ENCODE data around the gene DDX10.

Gene DDX10

GRCh38 chr11:108873310-108873709 is 208.4 kb downstream of the DDX10 start:
- no peak for DNase-seq (ENCODE audit: low spot score)

GRCh38 chr11:108873941-108874340 is 209.1 kb downstream of the DDX10 start:
- no peak for DNase-seq (ENCODE audit: low spot score)

DNA sequence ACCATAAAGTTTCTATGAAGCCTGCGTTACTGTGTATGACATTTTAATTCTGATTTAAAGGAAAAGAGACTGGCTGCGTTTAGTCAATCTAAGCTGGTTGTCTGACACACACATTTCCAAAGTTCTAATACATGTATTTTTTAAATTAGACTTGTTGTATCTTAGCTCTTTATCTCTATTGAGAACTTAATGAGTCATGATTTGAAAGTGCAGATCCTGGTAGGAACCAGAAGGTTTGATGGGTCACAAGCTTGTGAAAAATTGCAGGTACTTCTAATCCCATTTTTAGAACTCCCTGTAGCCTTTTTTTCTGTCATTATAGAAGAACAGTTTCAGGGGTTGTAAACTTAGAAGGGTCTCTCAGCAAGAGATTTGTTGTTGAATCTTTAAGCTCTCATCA is 210.3 kb downstream of the DDX10 start:
- no peak for DNase-seq (ENCODE audit: low spot score)

- DNase-seq (ENCODE audit: low spot score): no peak
Measured at GRCh38 chr11:108877178-108877577, 212.3 kb downstream of the DDX10 start.

DNA sequence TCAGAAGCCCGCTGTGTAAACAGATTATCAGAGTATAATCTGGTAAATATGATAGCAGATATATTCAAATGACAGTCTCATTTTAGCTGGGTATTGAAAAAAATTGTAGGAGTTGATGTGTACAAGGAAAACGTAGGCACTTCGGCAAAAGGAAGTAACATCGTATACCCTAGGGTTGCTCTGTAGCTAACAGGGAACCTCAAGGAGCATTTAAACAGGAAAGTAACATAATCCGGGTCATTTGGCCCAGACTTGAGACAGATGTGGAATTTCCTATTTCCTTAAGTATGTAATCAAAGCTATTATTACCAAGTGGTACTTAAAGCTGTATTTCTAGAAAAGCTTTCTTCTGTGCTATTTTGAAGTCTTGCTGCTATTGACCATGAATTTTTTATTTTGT is 215.6 kb downstream of the DDX10 start:
- DNase-seq (ENCODE audit: low spot score): no peak

DNA sequence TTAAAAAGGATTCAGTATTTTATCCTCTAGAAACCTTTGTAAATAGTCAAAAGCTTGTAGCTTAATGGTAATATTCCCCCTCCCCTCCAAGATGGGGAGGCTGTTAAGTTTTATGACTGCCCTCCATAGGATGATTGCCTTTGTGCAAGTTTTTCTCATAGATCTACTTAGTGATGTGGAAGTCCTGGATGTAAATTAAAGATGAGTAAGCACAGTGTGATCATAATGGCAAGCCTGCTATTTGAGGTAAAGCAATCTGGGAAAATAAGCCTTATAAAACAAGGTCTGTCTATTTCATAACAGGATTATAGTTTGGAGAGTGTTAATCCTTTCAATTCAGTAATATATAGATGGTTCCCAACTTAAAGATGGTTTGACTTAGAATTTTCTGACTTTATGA is 216.3 kb downstream of the DDX10 start:
- DNase-seq (ENCODE audit: low spot score): no peak

- no peak for DNase-seq (ENCODE audit: low spot score)
Measured at GRCh38 chr11:108882211-108882831, 217.5 kb downstream of the DDX10 start.

DNA sequence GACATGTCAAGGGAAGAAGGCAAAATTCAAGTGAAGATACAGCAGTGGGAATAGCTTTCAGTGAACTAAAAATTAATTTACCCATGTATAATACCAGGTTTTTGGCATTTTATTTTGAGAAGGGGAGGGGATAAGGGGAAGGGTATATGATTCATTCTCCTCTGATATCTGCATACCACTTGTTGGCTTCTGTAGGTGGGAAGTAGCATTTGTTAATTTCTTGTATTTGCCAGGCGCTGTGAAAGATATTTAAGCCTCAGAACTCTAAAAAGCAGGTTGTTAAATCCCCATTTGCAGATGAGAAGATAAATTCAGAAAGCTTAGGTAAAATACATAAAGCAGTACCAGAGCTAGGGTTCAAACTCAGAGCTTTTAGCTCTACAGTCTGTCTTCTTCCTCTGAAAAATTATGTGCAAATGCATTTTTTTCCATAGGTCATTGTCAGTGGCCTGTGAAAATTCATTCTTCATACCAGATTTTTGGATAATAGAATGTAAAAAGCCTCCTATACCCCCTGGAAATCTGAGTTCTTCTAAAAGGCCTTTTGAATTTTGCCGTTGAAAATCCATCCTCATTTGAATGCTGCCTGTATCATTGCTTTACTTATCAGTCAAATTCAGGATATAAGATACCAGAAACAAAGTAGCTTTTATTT is 221.3 kb downstream of the DDX10 start:
- DNase-seq (ENCODE audit: low spot score): no peak

DNA sequence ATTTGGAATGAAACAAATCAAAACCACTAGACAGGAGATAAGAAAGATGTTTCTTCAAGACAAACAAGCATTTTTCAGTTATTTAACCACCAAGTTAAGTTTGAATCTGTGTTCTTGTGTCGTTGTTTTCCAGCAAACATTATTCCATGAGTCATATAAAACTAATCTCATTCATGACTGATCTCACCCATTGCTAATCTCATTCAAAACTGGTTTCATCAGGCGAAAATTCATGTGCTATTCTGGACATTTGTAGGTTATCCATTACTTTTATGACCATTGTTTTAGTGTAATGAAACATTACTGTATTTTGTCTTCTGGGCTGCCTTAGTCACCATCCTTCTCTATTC is 221.8 kb downstream of the DDX10 start:
- DNase-seq (ENCODE audit: low spot score): no peak

- DNase-seq (ENCODE audit: low spot score): no peak
Measured at GRCh38 chr11:108887436-108888238, 222.8 kb downstream of the DDX10 start.

GRCh38 chr11:108890482-108891105 is 225.7 kb downstream of the DDX10 start:
- DNase-seq (ENCODE audit: low spot score): no peak

- DNase-seq (ENCODE audit: low spot score): no peak
Measured at GRCh38 chr11:108891143-108891542, 226.3 kb downstream of the DDX10 start.

DNA sequence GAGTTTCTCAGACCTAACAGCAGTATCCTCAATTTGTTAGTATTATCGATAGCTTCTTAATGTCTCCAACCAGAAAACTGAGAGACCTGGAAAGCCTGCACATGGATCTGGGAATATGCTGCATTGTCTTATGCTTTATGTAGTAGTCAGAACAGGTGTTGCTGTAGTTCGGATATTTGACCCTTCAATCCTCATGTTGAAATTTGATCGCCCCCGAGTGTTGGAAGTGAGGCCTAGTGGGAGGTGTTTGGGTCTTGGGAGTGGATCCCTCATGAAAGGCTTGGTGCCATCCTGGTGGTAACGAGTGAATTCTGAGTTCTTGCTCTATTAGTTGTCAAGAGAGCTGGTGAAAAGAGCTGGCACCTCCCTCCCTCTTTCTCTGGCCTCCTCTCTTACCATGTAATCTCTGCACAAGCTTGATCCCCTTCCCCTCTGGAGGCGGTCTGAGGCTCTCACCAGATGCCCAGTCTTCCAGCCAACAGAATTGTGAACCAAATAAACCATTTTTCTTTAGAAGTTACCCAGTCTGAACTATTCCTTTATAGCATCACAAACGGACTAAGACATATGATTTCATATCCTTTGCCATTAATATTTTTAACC is 227.1 kb downstream of the DDX10 start:
- DNase-seq (ENCODE audit: low spot score): no peak

DNA sequence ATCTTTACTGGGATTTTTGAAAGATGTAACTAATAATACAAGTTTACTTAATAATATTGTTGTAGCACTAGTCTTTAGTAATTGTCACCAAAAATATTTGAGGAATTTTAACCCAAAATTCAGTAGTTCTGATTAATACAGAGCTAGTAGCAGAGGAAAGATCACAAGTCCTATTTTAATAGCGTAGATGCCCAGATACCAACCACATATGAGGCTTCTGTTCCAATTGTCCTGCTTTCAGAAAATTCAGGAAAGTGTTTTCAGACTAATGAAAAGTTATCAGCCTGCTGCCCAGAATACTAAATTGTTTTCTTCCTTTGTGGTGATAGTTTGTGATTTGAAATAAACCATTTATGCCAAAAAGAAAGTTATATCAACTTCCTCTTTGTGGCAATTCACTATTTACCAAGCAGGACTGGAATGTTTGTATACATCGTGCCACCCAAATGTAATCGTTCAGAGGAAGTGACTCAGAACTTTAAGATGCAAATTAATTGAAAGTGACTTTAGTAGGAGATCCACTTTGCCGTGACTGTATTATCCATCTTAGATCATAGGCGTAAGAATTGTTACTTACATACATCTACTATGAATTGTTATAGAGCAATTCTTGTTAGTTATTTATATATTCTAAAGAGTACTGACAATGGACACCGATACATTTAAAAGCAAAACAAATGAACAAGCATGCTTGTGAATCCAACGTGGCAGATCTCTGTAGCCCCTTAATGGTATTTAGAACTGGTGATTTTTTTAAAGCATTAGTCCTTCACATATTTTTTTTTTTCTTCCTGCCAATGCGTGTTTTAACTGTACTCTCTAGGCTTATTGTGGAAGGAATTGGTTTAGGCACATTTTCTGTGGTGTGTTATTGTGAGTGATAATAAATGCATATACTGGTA is 231.0 kb downstream of the DDX10 start:
- no peak for DNase-seq (ENCODE audit: low spot score)

GRCh38 chr11:108897071-108897481 is 232.2 kb downstream of the DDX10 start:
- DNase-seq (ENCODE audit: low spot score): no peak

- no peak for DNase-seq (ENCODE audit: low spot score)
Measured at GRCh38 chr11:108897916-108898315, 233.0 kb downstream of the DDX10 start.

GRCh38 chr11:108901359-108901758 is 236.5 kb downstream of the DDX10 start:
- DNase-seq (ENCODE audit: low spot score): no peak

GRCh38 chr11:108902027-108902469 is 237.2 kb downstream of the DDX10 start:
- no peak for DNase-seq (ENCODE audit: low spot score)

DNA sequence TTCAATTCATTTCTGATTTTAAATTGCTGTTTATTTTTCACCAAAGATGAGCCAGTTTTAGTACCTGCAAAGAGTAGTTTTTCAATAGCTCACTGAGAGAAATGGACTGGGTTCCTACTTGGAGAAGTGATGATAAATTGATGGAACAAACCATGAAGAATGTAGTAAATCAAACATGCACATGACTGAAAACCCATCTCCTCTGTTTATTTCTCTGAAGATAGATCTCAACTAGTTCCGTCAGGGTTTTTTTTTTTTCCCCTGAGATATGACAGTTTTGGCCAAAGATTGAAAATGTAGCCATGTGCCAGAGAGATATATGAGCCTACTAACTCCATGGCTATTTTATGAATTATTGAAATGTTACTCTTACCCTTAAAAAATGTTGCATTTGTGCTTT is 239.6 kb downstream of the DDX10 start:
- no peak for DNase-seq (ENCODE audit: low spot score)

DNA sequence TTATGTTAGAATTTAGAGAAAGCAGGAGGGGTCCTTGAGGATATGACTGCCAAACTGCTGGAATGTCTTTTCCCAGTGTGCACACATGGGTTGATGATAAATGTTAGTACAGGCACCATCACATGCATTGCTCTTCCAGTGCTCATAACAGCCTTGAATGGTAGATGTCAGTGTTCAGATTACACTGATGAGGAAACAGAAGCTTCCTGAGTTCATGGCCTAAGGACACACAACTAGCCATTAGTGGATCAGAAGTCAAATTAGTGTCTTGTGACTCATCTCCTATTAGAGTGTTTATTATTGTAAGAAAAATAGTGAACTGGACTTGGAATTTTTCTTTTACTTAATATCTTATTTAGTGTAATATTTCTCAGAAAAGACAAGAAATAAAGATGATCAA is 241.5 kb downstream of the DDX10 start:
- no peak for DNase-seq (ENCODE audit: low spot score)

- no peak for DNase-seq (ENCODE audit: low spot score)
Measured at GRCh38 chr11:108906826-108907225, 242.0 kb downstream of the DDX10 start.
